Measurements from ENCODE around the gene FCAR. TPM values are rescaled to one million over a fixed set of nuclear protein-coding genes. Genes with fewer than 3 reads are reported as not detected.
"Not testable (repeated sequence)": the region's sequence is repeated elsewhere in the genome, so short reads cannot be mapped to it uniquely, and the experiment has no call there.

Gene FCAR
- total and polyA plus RNA-seq, 2 experiments from 2014 or later, result not detected

DNA sequence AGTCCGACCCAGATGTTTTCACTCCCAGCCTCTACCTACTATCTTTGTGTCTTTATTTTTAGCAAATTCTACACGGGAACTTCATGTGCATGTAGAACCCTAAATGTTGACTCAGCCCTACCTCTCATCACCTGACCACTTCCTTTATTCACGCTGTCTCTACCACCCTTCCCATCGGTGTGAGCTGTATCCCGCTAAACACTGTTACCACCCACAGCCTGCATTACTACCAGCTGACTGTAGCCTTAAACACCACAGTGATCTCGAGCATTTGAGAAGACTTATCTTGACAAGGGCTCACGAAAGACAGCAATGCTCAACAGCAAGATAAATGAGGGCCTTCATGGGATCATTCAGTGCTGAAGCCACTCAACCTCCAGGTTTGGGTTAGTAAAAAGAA is 47.0 kb downstream of the FCAR start:
- H3K27me3 ChIP-seq, result no peaks in the 10 kb centered on the region
- H3K27ac ChIP-seq, result no peak overlapping the region
- no peak overlapping the region for H3K4me3 ChIP-seq
- H3K9me3 ChIP-seq (ENCODE audit: low read depth), result no peaks in the 10 kb centered on the region
- no peaks in the 10 kb centered on the region for H3K4me1 ChIP-seq (ENCODE audit: low read depth)
- no peaks in the 10 kb centered on the region for H3K36me3 ChIP-seq
- no peak for DNase-seq (ENCODE audit: low read depth in 1 of 2, low spot score in 1 of 2)
- no peak for TF ChIP-seq CTCF (IDR thresholded peaks at IDR 0.05; ENCODE audit: low read depth, low read length)

- no peak for DNase-seq (ENCODE audit: low read depth in 1 of 2, low spot score in 1 of 2)
- Histone ChIP-seq H3K36me3 (no peaks in the 10 kb centered on the region), H3K27me3 (no peaks in the 10 kb centered on the region), H3K4me1 (ENCODE audit: low read depth) (no peaks in the 10 kb centered on the region), H3K9me3 (ENCODE audit: low read depth) (no peaks in the 10 kb centered on the region), H3K4me3 (no peak overlapping the region), H3K27ac (no peak overlapping the region)
- TF ChIP-seq CTCF (IDR thresholded peaks at IDR 0.05; ENCODE audit: low read depth, low read length), result no peak
Measured at GRCh38 chr19:54923276-54923675, 49.2 kb downstream of the FCAR start.

DNA sequence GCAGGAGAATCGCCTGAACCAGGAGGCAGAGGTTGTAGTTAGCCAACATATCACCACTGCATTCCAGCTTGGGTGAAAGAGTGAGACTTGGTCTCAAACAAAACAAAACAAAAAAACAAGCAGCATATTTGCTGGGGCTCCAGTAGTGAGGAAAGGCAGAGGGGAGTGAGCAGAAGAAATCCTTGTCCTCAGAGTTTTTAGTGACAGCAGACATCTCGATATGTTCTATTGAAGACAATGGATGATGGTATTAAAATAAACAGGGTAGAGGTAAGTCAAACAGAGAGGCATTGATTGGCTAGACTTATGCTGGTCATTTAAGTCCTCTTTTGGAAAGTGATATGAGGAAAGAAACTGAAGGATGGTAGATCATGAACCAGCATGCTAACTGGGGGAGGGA is 54.3 kb downstream of the FCAR start:
- H3K4me3 ChIP-seq, result no peak overlapping the region
- no peak for DNase-seq (ENCODE audit: low read depth in 1 of 2, low spot score in 1 of 2)
- no peaks in the 10 kb centered on the region for H3K36me3 ChIP-seq
- no peaks in the 10 kb centered on the region for H3K27me3 ChIP-seq
- no peaks in the 10 kb centered on the region for H3K4me1 ChIP-seq (ENCODE audit: low read depth)
- no peaks in the 10 kb centered on the region for H3K9me3 ChIP-seq (ENCODE audit: low read depth)
- TF ChIP-seq CTCF (IDR thresholded peaks at IDR 0.05; ENCODE audit: low read depth, low read length), result no peak
- H3K27ac ChIP-seq, result no peak overlapping the region

GRCh38 chr19:54937926-54938325 is 63.9 kb downstream of the FCAR start:
- H3K36me3 ChIP-seq, result no peaks in the 10 kb centered on the region
- no peak for TF ChIP-seq CTCF (IDR thresholded peaks at IDR 0.05; ENCODE audit: low read depth, low read length)
- no peak for DNase-seq (ENCODE audit: low read depth in 1 of 2, low spot score in 1 of 2)
- no peak overlapping the region for H3K27ac ChIP-seq
- H3K27me3 ChIP-seq, result no peaks in the 10 kb centered on the region
- H3K4me3 ChIP-seq, result no peak overlapping the region
- no peaks in the 10 kb centered on the region for H3K4me1 ChIP-seq (ENCODE audit: low read depth)
- no peaks in the 10 kb centered on the region for H3K9me3 ChIP-seq (ENCODE audit: low read depth)

DNA sequence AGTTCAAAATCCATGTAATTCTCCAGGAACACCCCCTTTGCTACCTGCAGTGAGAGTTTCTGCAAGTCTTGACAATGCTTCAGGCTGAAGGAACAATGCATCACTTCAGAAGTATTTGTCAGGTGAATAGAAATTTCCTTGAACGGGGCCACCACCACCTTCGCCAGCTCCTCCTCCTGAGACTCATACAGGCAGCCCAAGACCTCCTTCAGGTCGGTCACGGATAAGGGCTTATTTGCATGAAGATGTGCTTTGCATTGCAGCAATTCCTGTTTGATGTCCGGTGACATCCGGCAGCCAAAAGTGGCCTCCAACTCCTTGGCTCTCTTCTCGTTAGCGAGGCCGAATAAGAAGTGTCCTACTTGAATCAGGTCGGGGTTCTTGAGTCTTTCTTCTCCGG is 64.9 kb downstream of the FCAR start:
- Histone ChIP-seq H3K27ac (no peak overlapping the region), H3K4me1 (ENCODE audit: low read depth) (no peaks in the 10 kb centered on the region), H3K36me3 (no peaks in the 10 kb centered on the region), H3K9me3 (ENCODE audit: low read depth) (no peaks in the 10 kb centered on the region), H3K27me3 (no peaks in the 10 kb centered on the region), H3K4me3 (no peak overlapping the region)
- DNase-seq (ENCODE audit: low read depth in 1 of 2, low spot score in 1 of 2), result no peak
- no peak for TF ChIP-seq CTCF (IDR thresholded peaks at IDR 0.05; ENCODE audit: low read depth, low read length)

DNA sequence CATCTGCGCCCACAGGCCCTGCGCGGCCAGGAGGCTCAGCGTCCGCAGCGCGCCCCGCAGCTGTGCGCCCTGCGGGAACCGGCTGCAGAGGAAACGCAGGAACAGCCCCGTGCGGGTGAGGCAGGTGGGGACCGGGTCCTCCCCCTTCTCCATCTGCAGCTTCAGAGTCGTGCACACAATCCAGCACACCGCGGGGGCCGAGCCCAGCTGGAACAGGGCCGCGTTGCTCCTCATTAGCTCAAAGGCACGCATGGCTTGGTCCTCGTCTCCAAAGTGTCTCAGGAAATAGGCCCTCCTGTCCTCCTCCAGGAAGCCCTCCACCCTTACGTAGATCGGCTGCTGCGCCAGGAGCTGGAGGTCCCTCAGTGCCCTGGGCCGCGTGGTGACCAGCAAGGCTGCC is 65.5 kb downstream of the FCAR start:
- H3K27ac ChIP-seq; DNase-seq (ENCODE audit: low read depth in 1 of 2, low spot score in 1 of 2); H3K9me3 ChIP-seq (ENCODE audit: low read depth); H3K36me3 ChIP-seq; H3K27me3 ChIP-seq; H3K4me3 ChIP-seq; H3K4me1 ChIP-seq (ENCODE audit: low read depth): not testable (repeated sequence)

Other genes starting within 250 kb of the FCAR start
- gene LILRB1, start 243.8 kb upstream of the FCAR start, total RNA-seq, result not detected in 2 replicates
- gene LILRB1, start 243.8 kb upstream of the FCAR start, polyA plus RNA-seq, result not detected in 2 replicates
- gene LILRB4, start 211.2 kb upstream of the FCAR start, total RNA-seq, result not detected in 2 replicates
- not detected in 2 replicates for gene LILRB4, start 211.2 kb upstream of the FCAR start, polyA plus RNA-seq
- not detected in 2 replicates for gene KIR3DL3, start 149.8 kb upstream of the FCAR start, total RNA-seq
- gene KIR3DL3, start 149.8 kb upstream of the FCAR start, polyA plus RNA-seq, result not detected in 2 replicates
- gene KIR2DL3, start 135.7 kb upstream of the FCAR start, total RNA-seq, result not detected in 2 replicates
- gene KIR2DL3, start 135.7 kb upstream of the FCAR start, polyA plus RNA-seq, result not detected in 2 replicates
- gene KIR2DL1, start 104.4 kb upstream of the FCAR start, total RNA-seq, result not detected in 2 replicates
- gene KIR2DL1, start 104.4 kb upstream of the FCAR start, polyA plus RNA-seq, result not detected in 2 replicates
- not detected in 2 replicates for gene KIR2DL4, start 70.6 kb upstream of the FCAR start, total RNA-seq
- not detected in 2 replicates for gene KIR2DL4, start 70.6 kb upstream of the FCAR start, polyA plus RNA-seq
- not detected in 2 replicates for gene KIR3DL1, start 57.8 kb upstream of the FCAR start, total RNA-seq
- not detected in 2 replicates for gene KIR3DL1, start 57.8 kb upstream of the FCAR start, polyA plus RNA-seq
- not detected in 2 replicates for gene KIR2DS4, start 41.6 kb upstream of the FCAR start, total RNA-seq
- not detected in 2 replicates for gene KIR2DS4, start 41.6 kb upstream of the FCAR start, polyA plus RNA-seq
- not detected in 2 replicates for gene KIR3DL2, start 23.8 kb upstream of the FCAR start, total RNA-seq
- not detected in 2 replicates for gene KIR3DL2, start 23.8 kb upstream of the FCAR start, polyA plus RNA-seq
- gene NCR1, start 31.9 kb downstream of the FCAR start, total RNA-seq, result not detected in 2 replicates
- gene NCR1, start 31.9 kb downstream of the FCAR start, polyA plus RNA-seq, result not detected in 2 replicates
- gene NLRP7, start 73.3 kb downstream of the FCAR start, total RNA-seq, result 1.4 and 1.8 TPM in 2 replicates
- 0.49 and 0.73 TPM in 2 replicates for gene NLRP7, start 73.3 kb downstream of the FCAR start, polyA plus RNA-seq
- 22.0 and 28.3 TPM in 2 replicates for gene NLRP2, start 92.1 kb downstream of the FCAR start, total RNA-seq
- gene NLRP2, start 92.1 kb downstream of the FCAR start, polyA plus RNA-seq, result 16.8 and 22.9 TPM in 2 replicates
- 0.42 and 1.7 TPM in 2 replicates for gene GP6, start 164.0 kb downstream of the FCAR start, total RNA-seq
- 0.24 TPM in 1 of 2 replicates, not detected in the other for gene GP6, start 164.0 kb downstream of the FCAR start, polyA plus RNA-seq
- gene RDH13, start 188.9 kb downstream of the FCAR start, total RNA-seq, result 31.9 and 41.0 TPM in 2 replicates
- 23.7 and 27.4 TPM in 2 replicates for gene RDH13, start 188.9 kb downstream of the FCAR start, polyA plus RNA-seq
- 2.0 and 3.9 TPM in 2 replicates for gene EPS8L1, start 201.6 kb downstream of the FCAR start, total RNA-seq
- 1.1 and 1.2 TPM in 2 replicates for gene EPS8L1, start 201.6 kb downstream of the FCAR start, polyA plus RNA-seq
- gene PPP1R12C, start 243.4 kb downstream of the FCAR start, total RNA-seq, result 107 and 120 TPM in 2 replicates
- gene PPP1R12C, start 243.4 kb downstream of the FCAR start, polyA plus RNA-seq, result 32.9 and 38.0 TPM in 2 replicates